ENCODE data around the gene PI4K2B.

PI4K2B gene

GRCh38 chr4:25302626-25303025, 68.8 kb downstream of the PI4K2B start:
- POLR2A ChIA-PET: no interaction called here
- DNase-seq (ENCODE audit: extremely low spot score): no peak
- CTCF ChIA-PET: no interaction called here
- no peak for TF ChIP-seq TARDBP (IDR thresholded peaks at IDR 0.05)
- TF ChIP-seq NFRKB (IDR thresholded peaks at IDR 0.05): no peak
- TF ChIP-seq SUZ12 (IDR thresholded peaks at IDR 0.05): no peak
- TF ChIP-seq PKNOX1 (IDR thresholded peaks at IDR 0.05): no peak
- TF ChIP-seq ARNT (IDR thresholded peaks at IDR 0.05): no peak
- TF ChIP-seq FOXK2 (IDR thresholded peaks at IDR 0.05): no peak
- no peak for TF ChIP-seq FOXM1 (IDR thresholded peaks at IDR 0.05; ENCODE audit: borderline replicate concordance)
- TF ChIP-seq CTBP1 (IDR thresholded peaks at IDR 0.05; ENCODE audit: borderline replicate concordance): no peak
- TF ChIP-seq BHLHE40 (IDR thresholded peaks at IDR 0.05; ENCODE audit: borderline replicate concordance): no peak
- no peak for TF ChIP-seq ZNF384 (IDR thresholded peaks at IDR 0.05)
- no peak for TF ChIP-seq HDGF (IDR thresholded peaks at IDR 0.05; ENCODE audit: borderline replicate concordance)

GRCh38 chr4:25303578-25303977, 69.7 kb downstream of the PI4K2B start:
- TF ChIP-seq SUZ12 (IDR thresholded peaks at IDR 0.05) (no peak), CTBP1 (IDR thresholded peaks at IDR 0.05; ENCODE audit: borderline replicate concordance) (no peak), ZNF384 (IDR thresholded peaks at IDR 0.05) (no peak), FOXM1 (IDR thresholded peaks at IDR 0.05; ENCODE audit: borderline replicate concordance) (no peak), BHLHE40 (IDR thresholded peaks at IDR 0.05; ENCODE audit: borderline replicate concordance) (no peak), ARNT (IDR thresholded peaks at IDR 0.05) (no peak), HDGF (IDR thresholded peaks at IDR 0.05; ENCODE audit: borderline replicate concordance) (no peak), PKNOX1 (IDR thresholded peaks at IDR 0.05) (no peak), TARDBP (IDR thresholded peaks at IDR 0.05) (no peak), NFRKB (IDR thresholded peaks at IDR 0.05) (no peak), LEF1 (IDR thresholded peaks at IDR 0.05; ENCODE audit: borderline replicate concordance) (no peak), FOXK2 (IDR thresholded peaks at IDR 0.05) (no peak), L3MBTL2 (conservative IDR thresholded peaks at IDR 0.05) (no peak), SP1 (IDR thresholded peaks at IDR 0.05) (no peak), FOXA1 (IDR thresholded peaks at IDR 0.05) (no peak), ELF4 (IDR thresholded peaks at IDR 0.05) (no peak)
- POLR2A ChIA-PET: no interaction called here

GRCh38 chr4:25306518-25307057, 72.8 kb downstream of the PI4K2B start:
- CTCF ChIA-PET: no interaction called here
- POLR2A ChIA-PET: no interaction called here
- no peak for DNase-seq (ENCODE audit: extremely low spot score)
- TF ChIP-seq LEF1 (IDR thresholded peaks at IDR 0.05; ENCODE audit: borderline replicate concordance): no peak
- no peak for TF ChIP-seq FOXM1 (IDR thresholded peaks at IDR 0.05; ENCODE audit: borderline replicate concordance)
- no peak for TF ChIP-seq TARDBP (IDR thresholded peaks at IDR 0.05)
- no peak for TF ChIP-seq CTBP1 (IDR thresholded peaks at IDR 0.05; ENCODE audit: borderline replicate concordance)
- TF ChIP-seq HDGF (IDR thresholded peaks at IDR 0.05; ENCODE audit: borderline replicate concordance): no peak

More at GRCh38 chr4:25303578-25303977, 69.7 kb downstream of the PI4K2B start:
- CTCF ChIA-PET: interaction anchor here (1.0 kb wide), 1 partner anchor 9 kb away, joined by 9 read pairs; the partner anchor contains the start of gene ZCCHC4
- no peak for DNase-seq (ENCODE audit: extremely low spot score)

GRCh38 chr4:25307596-25307995, 73.8 kb downstream of the PI4K2B start:
- no peak for DNase-seq (ENCODE audit: extremely low spot score)
- POLR2A ChIA-PET: no interaction called here
- TF ChIP-seq ZNF384 (IDR thresholded peaks at IDR 0.05): no peak
- TF ChIP-seq FOXA1 (IDR thresholded peaks at IDR 0.05): no peak
- no peak for TF ChIP-seq CTBP1 (IDR thresholded peaks at IDR 0.05; ENCODE audit: borderline replicate concordance)
- no peak for TF ChIP-seq SP1 (IDR thresholded peaks at IDR 0.05)
- TF ChIP-seq FOXM1 (IDR thresholded peaks at IDR 0.05; ENCODE audit: borderline replicate concordance): no peak
- TF ChIP-seq ARNT (IDR thresholded peaks at IDR 0.05): no peak
- TF ChIP-seq BHLHE40 (IDR thresholded peaks at IDR 0.05; ENCODE audit: borderline replicate concordance): no peak
- no peak for TF ChIP-seq FOXK2 (IDR thresholded peaks at IDR 0.05)
- TF ChIP-seq HDGF (IDR thresholded peaks at IDR 0.05; ENCODE audit: borderline replicate concordance): no peak
- no peak for TF ChIP-seq PKNOX1 (IDR thresholded peaks at IDR 0.05)
- no peak for TF ChIP-seq TARDBP (IDR thresholded peaks at IDR 0.05)
- no peak for TF ChIP-seq NFRKB (IDR thresholded peaks at IDR 0.05)
- no peak for TF ChIP-seq L3MBTL2 (conservative IDR thresholded peaks at IDR 0.05)
- CTCF ChIA-PET: no interaction called here

- POLR2A ChIA-PET: no interaction called here
- DNase-seq (ENCODE audit: extremely low spot score): no peak
- CTCF ChIA-PET: no interaction called here
- TF ChIP-seq FOXA1 (IDR thresholded peaks at IDR 0.05) (no peak), FOXM1 (IDR thresholded peaks at IDR 0.05; ENCODE audit: borderline replicate concordance) (no peak), SP1 (IDR thresholded peaks at IDR 0.05) (no peak), LEF1 (IDR thresholded peaks at IDR 0.05; ENCODE audit: borderline replicate concordance) (no peak), ARNT (IDR thresholded peaks at IDR 0.05) (no peak), ZNF384 (IDR thresholded peaks at IDR 0.05) (no peak), ELF4 (IDR thresholded peaks at IDR 0.05) (no peak)
Measured at GRCh38 chr4:25308306-25308705, 74.5 kb downstream of the PI4K2B start.

GRCh38 chr4:25308761-25309160, 74.9 kb downstream of the PI4K2B start:
- POLR2A ChIA-PET: no interaction called here
- no peak for TF ChIP-seq FOXM1 (IDR thresholded peaks at IDR 0.05; ENCODE audit: borderline replicate concordance)
- TF ChIP-seq ZNF384 (IDR thresholded peaks at IDR 0.05): no peak
- TF ChIP-seq SUZ12 (IDR thresholded peaks at IDR 0.05): no peak
- TF ChIP-seq FOXK2 (IDR thresholded peaks at IDR 0.05): no peak
- TF ChIP-seq BHLHE40 (IDR thresholded peaks at IDR 0.05; ENCODE audit: borderline replicate concordance): no peak
- no peak for TF ChIP-seq CTBP1 (IDR thresholded peaks at IDR 0.05; ENCODE audit: borderline replicate concordance)
- TF ChIP-seq HDGF (IDR thresholded peaks at IDR 0.05; ENCODE audit: borderline replicate concordance): no peak
- TF ChIP-seq ELF4 (IDR thresholded peaks at IDR 0.05): no peak
- TF ChIP-seq LEF1 (IDR thresholded peaks at IDR 0.05; ENCODE audit: borderline replicate concordance): no peak
- TF ChIP-seq TARDBP (IDR thresholded peaks at IDR 0.05): no peak
- TF ChIP-seq FOXA1 (IDR thresholded peaks at IDR 0.05): no peak
- TF ChIP-seq L3MBTL2 (conservative IDR thresholded peaks at IDR 0.05): no peak
- TF ChIP-seq PKNOX1 (IDR thresholded peaks at IDR 0.05): no peak
- TF ChIP-seq ARNT (IDR thresholded peaks at IDR 0.05): no peak
- CTCF ChIA-PET: no interaction called here
- DNase-seq (ENCODE audit: extremely low spot score): no peak

Data from HEK293T (cell line).